HG03558 (cell line): ENCODE measurements around the gene VMP1.

Experiments used
- ATAC-seq: cut with Tn5 transposase; IDR thresholded peaks from one replicate; pipeline ENCODE4 v1.9.1; 2021; ENCODE audit warnings: moderate number of reproducible peaks; ENCODE audit not compliant: unreplicated experiment; ENCODE audit errors: extremely low read depth

Gene VMP1

GRCh38 chr17:59702304-59702703 is 5.2 kb upstream of the VMP1 start:
- no peak for ATAC-seq

- ATAC-seq = no peak
Measured at GRCh38 chr17:59707971-59708430, 547 bp downstream of the VMP1 start.

GRCh38 chr17:59711936-59712335 is 4.5 kb downstream of the VMP1 start:
- no peak for ATAC-seq

GRCh38 chr17:59712862-59713261 is 5.4 kb downstream of the VMP1 start:
- ATAC-seq = no peak

- no peak for ATAC-seq
Measured at GRCh38 chr17:59714255-59714654, 6.8 kb downstream of the VMP1 start.

- ATAC-seq = no peak
Measured at GRCh38 chr17:59716427-59716826, 9.0 kb downstream of the VMP1 start.

- ATAC-seq = no peak
Measured at GRCh38 chr17:59719526-59719925, 12.1 kb downstream of the VMP1 start.

GRCh38 chr17:59722623-59723022 is 15.2 kb downstream of the VMP1 start:
- ATAC-seq = no peak

GRCh38 chr17:59723041-59723440 is 15.6 kb downstream of the VMP1 start:
- ATAC-seq = no peak

- no peak for ATAC-seq
Measured at GRCh38 chr17:59723607-59724006, 16.2 kb downstream of the VMP1 start.

- ATAC-seq = no peak
Measured at GRCh38 chr17:59725691-59726090, 18.2 kb downstream of the VMP1 start.

GRCh38 chr17:59727817-59728533 is 20.5 kb downstream of the VMP1 start:
- ATAC-seq = no peak

GRCh38 chr17:59730268-59730834 is 22.9 kb downstream of the VMP1 start:
- no peak for ATAC-seq

- ATAC-seq = no peak
Measured at GRCh38 chr17:59733697-59734096, 26.2 kb downstream of the VMP1 start.

- no peak for ATAC-seq
Measured at GRCh38 chr17:59734226-59734625, 26.8 kb downstream of the VMP1 start.

GRCh38 chr17:59737324-59737723 is 29.9 kb downstream of the VMP1 start:
- no peak for ATAC-seq

GRCh38 chr17:59743842-59744241 is 36.4 kb downstream of the VMP1 start:
- no peak for ATAC-seq

- no peak for ATAC-seq
Measured at GRCh38 chr17:59745040-59745439, 37.6 kb downstream of the VMP1 start.

GRCh38 chr17:59746849-59747445 is 39.5 kb downstream of the VMP1 start:
- no peak for ATAC-seq

- ATAC-seq = no peak
Measured at GRCh38 chr17:59748591-59748990, 41.1 kb downstream of the VMP1 start.

- no peak for ATAC-seq
Measured at GRCh38 chr17:59751955-59752413, 44.5 kb downstream of the VMP1 start.

GRCh38 chr17:59752446-59752845 is 45.0 kb downstream of the VMP1 start:
- no peak for ATAC-seq
